Liver (tissue), 3 donors: ENCODE measurements around the gene CLBA1.

Source experiments
- ATF3 ChIP-seq: IDR thresholded peaks from 2 replicates; pipeline ENCODE4 v1.6.1; 2016; ENCODE audit warnings: antibody characterized with exemption
- CTCF ChIP-seq: fragments of 150-350 bp; IDR thresholded peaks from 2 replicates; pipeline ENCODE4 v1.5.1; 2017; ENCODE audit warnings: improper control_type of control experiment, low read depth, low read length; ENCODE audit not compliant: missing input control
- GABPA ChIP-seq, 2 donors: IDR thresholded peaks in 1 of 2; conservative IDR thresholded peaks in 1 of 2; 2 replicates each; pipeline ENCODE4 v1.6.1; 2016; ENCODE audit warnings: antibody characterized with exemption in 2 of 2, mild to moderate bottlenecking in 1 of 2, moderate library complexity in 1 of 2
- MAX ChIP-seq: IDR thresholded peaks from 2 replicates; pipeline ENCODE4 v1.6.1; 2016; ENCODE audit warnings: antibody characterized with exemption
- REST ChIP-seq: IDR thresholded peaks from 2 replicates; pipeline ENCODE4 v1.6.1; 2016; ENCODE audit warnings: antibody characterized with exemption, mild to moderate bottlenecking
- RXRA ChIP-seq, 2 donors: IDR thresholded peaks; 2 replicates each; pipeline ENCODE4 v1.6.1; 2017 to 2018; ENCODE audit warnings: antibody characterized with exemption in 2 of 2, mild to moderate bottlenecking in 1 of 2
- SP1 ChIP-seq: IDR thresholded peaks from 2 replicates; pipeline ENCODE4 v1.6.1; 2018; ENCODE audit warnings: antibody characterized with exemption, mild to moderate bottlenecking
- TAF1 ChIP-seq: conservative IDR thresholded peaks from 2 replicates; pipeline ENCODE4 v1.6.1; 2016; ENCODE audit warnings: antibody characterized with exemption, mild to moderate bottlenecking
- ZBTB33 ChIP-seq: IDR thresholded peaks from 2 replicates; pipeline ENCODE4 v1.6.1; 2016; ENCODE audit warnings: antibody characterized with exemption
- donor health status: healthy.
- donor health status: healthy.

- no peak for TF ChIP-seq MAX
- no peak for TF ChIP-seq TAF1
- TF ChIP-seq RXRA (IDR thresholded peaks at IDR 0.05) = peak in 1 of 2 donors; percentile 29
- no peak for TF ChIP-seq SP1
- no peak for TF ChIP-seq CTCF
- TF ChIP-seq GABPA (IDR thresholded peaks at IDR 0.05 in 1 of 2, conservative IDR thresholded peaks at IDR 0.05 in 1 of 2) = no peak
- no peak for TF ChIP-seq REST
- no peak for TF ChIP-seq ZBTB33
- no peak for TF ChIP-seq ATF3
Observed at GRCh38 chr14:105021656-105022275, 36.2 kb downstream of the CLBA1 start.
